GM13976 (cell line): Measurements from ENCODE around the gene EDN2.
A peak's percentile ranks its signal among the peaks of the same experiment; 100 is the strongest.

ENCODE experiments used
- DNase-seq: peaks from one replicate; pipeline ENCODE4 v3.0.0; 2012; ENCODE audit warnings: low spot score
- CTCF ChIP-seq: IDR thresholded peaks from 2 replicates; pipeline ENCODE4 v1.5.1; 2012; ENCODE audit warnings: borderline replicate concordance, mild to moderate bottlenecking; ENCODE audit not compliant: insufficient read depth; ENCODE audit errors: extremely low read depth, missing control alignments, control extremely low read depth
- in situ Hi-C: fragments of 300-500 bp; cut with MboI; formaldehyde crosslinking; loops from one replicate; pipeline ENCODE4 v1.12.0; 2022; ENCODE audit warnings: low sequenced_read_pairs, mixed read lengths, inconsistent platforms; ENCODE audit not compliant: unreplicated experiment

Gene EDN2

GRCh38 chr1:41496080-41497055 is 11.9 kb upstream of the EDN2 start:
- in situ Hi-C loops, result no loop called here
- no peak for TF ChIP-seq CTCF
- DNase-seq, result peak; percentile 87

- in situ Hi-C loops, result no loop called here
- peak; percentile 25 for TF ChIP-seq CTCF
- no peak for DNase-seq
Measured at GRCh38 chr1:41495210-41495948, 10.9 kb upstream of the EDN2 start.

- DNase-seq, result no peak
- in situ Hi-C loops, result no loop called here
- TF ChIP-seq CTCF, result no peak
Measured at GRCh38 chr1:41494351-41495209, 10.1 kb upstream of the EDN2 start.

- TF ChIP-seq CTCF, result no peak
- in situ Hi-C loops, result no loop called here
- no peak for DNase-seq
Measured at GRCh38 chr1:41493626-41494350, 9.3 kb upstream of the EDN2 start.

- in situ Hi-C loops, result no loop called here
- TF ChIP-seq CTCF, result no peak
- no peak for DNase-seq
Measured at GRCh38 chr1:41493117-41493536, 8.6 kb upstream of the EDN2 start.
